ENCODE results near the gene FAM76B.

FAM76B gene

DNA sequence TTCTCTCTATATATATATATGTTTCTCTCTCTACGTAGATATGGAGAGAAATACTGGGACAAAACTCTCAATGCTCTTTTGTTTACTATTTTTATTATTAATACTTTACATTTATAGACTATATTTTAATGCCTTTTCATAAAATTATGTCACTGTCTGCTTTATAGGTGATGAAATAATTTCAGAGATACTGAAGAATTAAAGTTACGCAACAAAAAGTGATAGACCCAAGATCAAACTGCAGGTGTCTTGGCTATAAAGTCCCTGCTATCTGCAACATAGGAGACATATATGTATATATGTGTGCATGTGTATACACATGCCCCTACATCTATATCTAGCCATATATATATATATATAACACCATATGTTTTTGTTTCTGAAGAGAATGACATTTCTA is 60.8 kb downstream of the FAM76B start:
- no peak for DNase-seq

DNA sequence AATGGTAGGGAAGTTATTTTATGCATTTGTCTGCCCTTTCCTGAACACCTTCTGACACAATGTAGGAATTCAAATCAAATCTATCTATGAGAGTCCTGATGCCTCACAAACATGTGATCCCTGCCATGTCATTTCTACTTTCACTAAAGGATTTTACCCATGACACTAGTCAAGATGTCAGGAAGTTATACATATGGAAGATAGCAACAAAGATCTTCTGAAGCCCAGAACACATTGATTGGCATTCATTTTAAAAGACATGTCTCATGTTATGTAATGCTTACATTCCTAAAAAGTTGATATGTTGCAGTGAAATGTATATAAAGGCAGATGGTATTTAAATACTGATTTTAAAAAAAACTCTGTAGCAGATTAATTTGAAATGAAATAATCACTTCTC is 61.5 kb downstream of the FAM76B start:
- no peak for DNase-seq

DNA sequence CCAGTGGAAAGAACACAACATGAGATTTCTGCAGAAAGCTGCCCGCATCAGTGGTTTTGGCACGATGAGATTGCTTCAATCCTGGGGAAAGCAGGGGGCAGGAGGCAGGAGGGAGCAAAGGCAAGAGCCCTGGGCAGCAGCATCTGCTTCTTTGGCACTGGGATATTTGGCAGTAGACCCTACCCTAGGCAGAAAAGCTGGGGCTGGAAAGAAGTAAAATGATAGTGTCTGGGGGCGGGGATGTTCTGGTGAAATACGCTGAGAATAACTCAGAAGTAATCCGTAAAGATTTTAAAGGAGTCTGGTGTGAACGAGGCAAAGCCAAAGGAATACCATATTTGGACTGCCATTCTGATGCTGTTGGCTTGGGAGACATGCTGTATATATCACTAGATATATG is 62.0 kb downstream of the FAM76B start:
- DNase-seq, result no peak

DNA sequence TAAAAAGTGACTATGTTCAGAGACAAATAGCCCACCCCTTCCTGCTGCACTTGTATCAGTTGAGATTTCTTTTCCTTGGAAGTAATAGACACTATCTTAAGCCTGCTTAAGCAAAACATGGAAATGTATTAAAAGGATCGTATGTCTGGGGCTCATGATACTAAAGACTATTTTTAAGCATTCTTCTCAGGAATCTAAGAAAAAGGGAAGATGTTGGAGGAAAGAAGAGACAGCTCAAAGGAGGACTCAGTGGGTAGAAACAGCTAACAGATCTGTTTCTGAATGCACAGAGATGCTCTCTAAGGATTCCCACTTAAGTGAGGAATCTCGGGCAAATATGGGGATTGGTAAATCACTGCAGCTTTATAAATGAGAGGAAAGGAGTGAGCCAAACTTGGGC is 62.5 kb downstream of the FAM76B start:
- DNase-seq, result no peak

DNA sequence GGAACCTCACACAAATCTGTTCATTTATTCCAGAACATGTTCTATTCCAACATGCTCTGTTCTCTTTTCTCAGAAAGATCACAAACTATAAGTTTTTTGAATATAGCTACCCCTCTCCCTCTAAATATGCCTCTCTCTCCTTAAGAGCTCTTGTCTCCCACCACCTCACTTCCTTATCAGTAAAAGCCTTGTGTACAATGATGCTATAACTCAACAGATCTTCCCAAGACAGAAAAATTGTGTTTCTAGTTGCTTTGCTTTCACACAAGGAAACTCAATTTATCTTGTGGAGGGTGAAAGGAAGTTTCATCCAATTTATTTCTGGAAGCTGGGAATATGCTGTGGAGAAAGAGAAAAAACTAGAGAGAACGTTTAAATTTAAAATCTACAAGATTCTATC is 64.4 kb downstream of the FAM76B start:
- DNase-seq, result no peak

DNA sequence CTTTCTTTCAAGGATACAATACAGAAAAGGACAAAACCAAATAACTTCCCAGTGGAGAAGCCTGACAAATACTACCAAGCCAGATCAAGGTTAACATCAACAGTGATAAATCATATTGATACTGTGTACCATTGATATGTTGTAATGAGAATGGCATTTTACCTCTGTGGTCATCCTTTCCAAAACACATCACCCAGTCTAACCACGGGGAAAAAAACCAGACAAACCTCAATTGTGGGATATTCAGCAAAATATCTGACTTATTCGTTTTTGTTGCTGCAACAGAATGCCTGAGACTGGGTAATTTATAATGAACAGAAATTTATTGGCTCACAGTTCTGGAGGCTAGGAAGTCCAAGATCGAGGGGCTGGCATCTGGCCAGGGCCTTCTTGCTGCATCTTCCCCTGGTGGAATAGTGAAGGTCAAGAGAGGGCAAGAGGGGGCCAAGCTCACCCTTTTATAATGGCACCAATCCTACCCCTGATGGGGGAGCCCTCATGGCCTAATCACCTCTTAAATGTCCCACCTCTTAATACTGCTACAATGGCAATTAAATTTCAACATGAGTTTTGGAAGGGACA is 66.1 kb downstream of the FAM76B start:
- DNase-seq, result no peak

DNA sequence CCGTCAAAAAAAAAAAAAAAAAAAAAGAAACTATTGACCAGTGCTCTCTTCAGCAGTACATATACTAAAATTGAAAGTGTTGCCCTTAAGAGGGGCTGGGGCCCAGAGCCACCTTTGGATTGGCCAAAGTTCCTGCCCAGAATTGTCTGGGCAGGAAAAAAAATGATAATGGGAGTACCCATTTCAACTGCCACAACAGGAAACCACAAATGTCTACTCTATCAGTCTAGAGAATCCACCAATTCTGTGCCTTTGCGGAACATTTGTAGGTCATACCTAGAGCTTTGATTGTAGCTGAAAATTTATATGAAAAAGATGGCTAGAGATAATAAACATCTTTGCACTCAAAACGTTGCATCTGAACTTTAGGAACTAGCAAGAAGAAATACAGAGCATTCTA is 69.4 kb downstream of the FAM76B start:
- DNase-seq, result no peak
